SK-N-SH treated with all-trans-retinoic acid at 6 μM for 48 hours (cell line): ENCODE results near the gene REN.

Experiments
- ATAC-seq: fragments of 200-7000 bp; cut with Tn5 transposase; 3 replicates; pipeline ENCODE4 v1.9.1; 2020; ENCODE audit warnings: mild to moderate bottlenecking, moderate library complexity
- BACH2 ChIP-seq: fragments of 250-450 bp; sonication (Bioruptor Pico); IDR thresholded peaks from 2 replicates; pipeline ENCODE4 v1.9.0; 2021; ENCODE audit warnings: mild to moderate bottlenecking, borderline replicate concordance
- CSDC2 ChIP-seq: fragments of 250-450 bp; sonication (Bioruptor Pico); IDR thresholded peaks from 2 replicates; pipeline ENCODE4 v1.5.0; 2020; ENCODE audit warnings: mild to moderate bottlenecking, moderate library complexity
- GLIS3 ChIP-seq: fragments of 250-450 bp; sonication (Bioruptor Pico); IDR thresholded peaks from 2 replicates; pipeline ENCODE4 v1.5.0; 2020; ENCODE audit warnings: mild to moderate bottlenecking, moderate library complexity
- ISL1 ChIP-seq: fragments of 250-450 bp; sonication (Bioruptor Pico); IDR thresholded peaks from 2 replicates; pipeline ENCODE4 v2.1.2; 2022; ENCODE audit warnings: mild to moderate bottlenecking, moderate library complexity
- OSR1 ChIP-seq: fragments of 250-450 bp; sonication (Bioruptor Pico); IDR thresholded peaks from 2 replicates; pipeline ENCODE4 v1.8.0; 2022; ENCODE audit warnings: moderate library complexity, mild to moderate bottlenecking, inconsistent platforms
- PPARA ChIP-seq: fragments of 250-450 bp; sonication (Bioruptor Pico); IDR thresholded peaks from 2 replicates; pipeline ENCODE4 v1.5.0; 2020; ENCODE audit warnings: mild to moderate bottlenecking, borderline replicate concordance
- RARB ChIP-seq: fragments of 250-450 bp; sonication (Bioruptor Pico); IDR thresholded peaks from 2 replicates; pipeline ENCODE4 v1.8.0; 2021; ENCODE audit warnings: mild to moderate bottlenecking, moderate library complexity
- SNAI2 ChIP-seq: fragments of 250-450 bp; sonication (Bioruptor Pico); IDR thresholded peaks from 2 replicates; pipeline ENCODE4 v1.5.0; 2020; ENCODE audit warnings: mild to moderate bottlenecking, moderate library complexity
- TCF4 ChIP-seq: fragments of 250-450 bp; sonication (Bioruptor Pico); IDR thresholded peaks from 2 replicates; pipeline ENCODE4 v1.8.0; 2021; ENCODE audit warnings: mild to moderate bottlenecking, moderate library complexity, borderline replicate concordance
- TOX ChIP-seq: fragments of 250-450 bp; sonication (Bioruptor Pico); IDR thresholded peaks from 2 replicates; pipeline ENCODE4 v1.8.0; 2021; ENCODE audit warnings: mild to moderate bottlenecking, moderate library complexity, borderline replicate concordance
- ZFP3 ChIP-seq: fragments of 250-450 bp; sonication (Bioruptor Pico); IDR thresholded peaks from 2 replicates; pipeline ENCODE4 v1.5.0; 2020; ENCODE audit warnings: mild to moderate bottlenecking, moderate library complexity
- ZFP30 ChIP-seq: fragments of 450-650 bp; formaldehyde crosslinking; IDR thresholded peaks from 2 replicates; pipeline ENCODE4 v1.5.0; 2022; ENCODE audit warnings: mild to moderate bottlenecking, moderate library complexity
- ZNF565 ChIP-seq: fragments of 450-650 bp; formaldehyde crosslinking; conservative IDR thresholded peaks from 2 replicates; pipeline ENCODE4 v1.5.0; 2020; ENCODE audit warnings: low read depth, mild to moderate bottlenecking, moderate library complexity
- ZNF70 ChIP-seq: fragments of 450-650 bp; formaldehyde crosslinking; IDR thresholded peaks from 2 replicates; pipeline ENCODE4 v1.5.0; 2020; ENCODE audit warnings: mild to moderate bottlenecking, moderate library complexity
- ZNF8 ChIP-seq: fragments of 450-650 bp; formaldehyde crosslinking; IDR thresholded peaks from 2 replicates; pipeline ENCODE4 v1.5.0; 2020; ENCODE audit warnings: mild to moderate bottlenecking, moderate library complexity
- TF ChIP-seq, protein P1 (sequence below): fragments of 250-450 bp; sonication (Bioruptor Pico); IDR thresholded peaks from 2 replicates; pipeline ENCODE4 v1.5.1; 2021; ENCODE audit warnings: mild to moderate bottlenecking, moderate library complexity
- TF ChIP-seq, protein P2 (sequence below): fragments of 250-450 bp; sonication (Bioruptor Pico); IDR thresholded peaks from 2 replicates; pipeline ENCODE4 v1.5.1; 2020; ENCODE audit warnings: low read depth, mild to moderate bottlenecking, moderate library complexity
- TF ChIP-seq, protein P3 (sequence below): fragments of 250-450 bp; sonication (Bioruptor Pico); IDR thresholded peaks from 2 replicates; pipeline ENCODE4 v1.5.0; 2020; ENCODE audit warnings: mild to moderate bottlenecking, moderate library complexity
- TF ChIP-seq, protein P4 (sequence below): fragments of 250-450 bp; sonication (Bioruptor Pico); IDR thresholded peaks from 2 replicates; pipeline ENCODE4 v1.8.0; 2020; ENCODE audit warnings: mild to moderate bottlenecking, moderate library complexity, borderline replicate concordance
- TF ChIP-seq, protein P5 (sequence below): fragments of 250-450 bp; sonication (Bioruptor Pico); IDR thresholded peaks from 2 replicates; pipeline ENCODE4 v1.8.0; 2021; ENCODE audit warnings: low read depth, mild to moderate bottlenecking, moderate library complexity, borderline replicate concordance

The REN gene

DNA sequence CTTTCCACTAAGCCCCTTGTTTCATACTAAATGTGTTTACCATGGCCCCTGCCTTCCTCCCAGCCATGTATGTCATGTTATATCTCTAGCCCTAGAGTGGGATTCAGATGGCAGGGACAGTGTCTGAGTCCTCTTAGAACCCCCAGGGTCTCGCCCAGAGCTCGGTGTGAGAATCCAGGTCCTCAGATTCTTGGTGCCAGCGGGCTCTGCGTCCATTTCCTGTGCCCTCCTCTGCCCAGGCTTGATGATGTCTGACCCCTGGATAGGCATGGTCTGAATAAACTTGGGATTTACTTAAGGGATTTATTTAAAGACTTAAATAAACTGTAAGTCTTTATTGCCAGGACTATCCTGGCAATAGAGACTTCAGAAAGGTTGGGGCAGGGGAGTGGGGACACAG lies 36.3 kb upstream of the REN start:
- TF ChIP-seq CSDC2 (CRISPR knock-in tag) (no peak), TOX (CRISPR knock-in tag) (no peak), BACH2 (CRISPR knock-in tag) (no peak), RARB (CRISPR knock-in tag) (no peak), ISL1 (CRISPR knock-in tag) (no peak), ZNF8 (CRISPR knock-in tag) (no peak), GLIS3 (no peak), PPARA (CRISPR knock-in tag) (no peak), OSR1 (no peak)
- no peak for ATAC-seq

DNA sequence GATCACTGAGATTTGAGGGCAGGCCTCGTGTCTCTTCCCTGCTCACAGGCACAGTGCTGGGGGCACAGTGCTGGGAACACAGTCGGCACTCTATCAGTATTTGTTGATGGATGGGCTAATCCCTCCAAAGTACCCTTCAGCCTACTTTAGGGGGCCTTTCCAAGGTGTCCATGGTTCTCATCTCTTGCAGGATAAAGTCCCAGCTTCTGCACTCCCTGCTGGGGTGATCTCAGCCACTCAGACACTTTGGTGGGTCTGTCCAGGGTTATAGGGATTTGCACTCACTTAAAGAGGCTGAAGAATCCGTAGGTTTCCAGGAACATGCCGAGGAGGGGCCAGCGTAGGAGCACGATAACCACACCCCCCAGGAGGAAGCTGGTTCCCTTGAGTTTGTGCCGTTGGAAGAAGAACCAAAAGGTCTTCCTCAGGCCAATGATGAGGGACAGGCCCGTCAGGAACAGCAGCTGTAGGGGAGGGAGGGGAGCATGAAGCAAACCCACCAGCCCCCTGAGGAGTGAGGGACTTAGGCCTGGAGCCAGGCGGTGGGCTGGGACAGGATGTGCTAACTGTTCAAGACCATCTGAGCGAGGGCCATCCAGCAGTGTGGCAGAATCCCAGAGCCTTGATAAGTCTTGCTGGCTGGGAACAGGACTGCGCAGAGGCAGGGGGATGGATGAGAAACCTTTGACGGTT lies 35.4 kb upstream of the REN start:
- ATAC-seq: no peak
- TF ChIP-seq ZFP3 (CRISPR knock-in tag): no peak
- TF ChIP-seq, protein P1, sequence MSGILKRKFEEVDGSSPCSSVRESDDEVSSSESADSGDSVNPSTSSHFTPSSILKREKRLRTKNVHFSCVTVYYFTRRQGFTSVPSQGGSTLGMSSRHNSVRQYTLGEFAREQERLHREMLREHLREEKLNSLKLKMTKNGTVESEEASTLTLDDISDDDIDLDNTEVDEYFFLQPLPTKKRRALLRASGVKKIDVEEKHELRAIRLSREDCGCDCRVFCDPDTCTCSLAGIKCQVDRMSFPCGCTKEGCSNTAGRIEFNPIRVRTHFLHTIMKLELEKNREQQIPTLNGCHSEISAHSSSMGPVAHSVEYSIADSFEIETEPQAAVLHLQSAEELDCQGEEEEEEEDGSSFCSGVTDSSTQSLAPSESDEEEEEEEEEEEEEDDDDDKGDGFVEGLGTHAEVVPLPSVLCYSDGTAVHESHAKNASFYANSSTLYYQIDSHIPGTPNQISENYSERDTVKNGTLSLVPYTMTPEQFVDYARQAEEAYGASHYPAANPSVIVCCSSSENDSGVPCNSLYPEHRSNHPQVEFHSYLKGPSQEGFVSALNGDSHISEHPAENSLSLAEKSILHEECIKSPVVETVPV (CRISPR knock-in tag): no peak
- no peak for TF ChIP-seq SNAI2 (CRISPR knock-in tag)
- TF ChIP-seq ZNF565: no peak
- TF ChIP-seq PPARA (CRISPR knock-in tag): no peak
- no peak for TF ChIP-seq CSDC2 (CRISPR knock-in tag)
- no peak for TF ChIP-seq BACH2 (CRISPR knock-in tag)
- TF ChIP-seq, protein P2, sequence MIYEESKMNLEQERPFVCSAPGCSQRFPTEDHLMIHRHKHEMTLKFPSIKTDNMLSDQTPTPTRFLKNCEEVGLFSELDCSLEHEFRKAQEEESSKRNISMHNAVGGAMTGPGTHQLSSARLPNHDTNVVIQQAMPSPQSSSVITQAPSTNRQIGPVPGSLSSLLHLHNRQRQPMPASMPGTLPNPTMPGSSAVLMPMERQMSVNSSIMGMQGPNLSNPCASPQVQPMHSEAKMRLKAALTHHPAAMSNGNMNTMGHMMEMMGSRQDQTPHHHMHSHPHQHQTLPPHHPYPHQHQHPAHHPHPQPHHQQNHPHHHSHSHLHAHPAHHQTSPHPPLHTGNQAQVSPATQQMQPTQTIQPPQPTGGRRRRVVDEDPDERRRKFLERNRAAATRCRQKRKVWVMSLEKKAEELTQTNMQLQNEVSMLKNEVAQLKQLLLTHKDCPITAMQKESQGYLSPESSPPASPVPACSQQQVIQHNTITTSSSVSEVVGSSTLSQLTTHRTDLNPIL: no peak
- TF ChIP-seq, protein P3, sequence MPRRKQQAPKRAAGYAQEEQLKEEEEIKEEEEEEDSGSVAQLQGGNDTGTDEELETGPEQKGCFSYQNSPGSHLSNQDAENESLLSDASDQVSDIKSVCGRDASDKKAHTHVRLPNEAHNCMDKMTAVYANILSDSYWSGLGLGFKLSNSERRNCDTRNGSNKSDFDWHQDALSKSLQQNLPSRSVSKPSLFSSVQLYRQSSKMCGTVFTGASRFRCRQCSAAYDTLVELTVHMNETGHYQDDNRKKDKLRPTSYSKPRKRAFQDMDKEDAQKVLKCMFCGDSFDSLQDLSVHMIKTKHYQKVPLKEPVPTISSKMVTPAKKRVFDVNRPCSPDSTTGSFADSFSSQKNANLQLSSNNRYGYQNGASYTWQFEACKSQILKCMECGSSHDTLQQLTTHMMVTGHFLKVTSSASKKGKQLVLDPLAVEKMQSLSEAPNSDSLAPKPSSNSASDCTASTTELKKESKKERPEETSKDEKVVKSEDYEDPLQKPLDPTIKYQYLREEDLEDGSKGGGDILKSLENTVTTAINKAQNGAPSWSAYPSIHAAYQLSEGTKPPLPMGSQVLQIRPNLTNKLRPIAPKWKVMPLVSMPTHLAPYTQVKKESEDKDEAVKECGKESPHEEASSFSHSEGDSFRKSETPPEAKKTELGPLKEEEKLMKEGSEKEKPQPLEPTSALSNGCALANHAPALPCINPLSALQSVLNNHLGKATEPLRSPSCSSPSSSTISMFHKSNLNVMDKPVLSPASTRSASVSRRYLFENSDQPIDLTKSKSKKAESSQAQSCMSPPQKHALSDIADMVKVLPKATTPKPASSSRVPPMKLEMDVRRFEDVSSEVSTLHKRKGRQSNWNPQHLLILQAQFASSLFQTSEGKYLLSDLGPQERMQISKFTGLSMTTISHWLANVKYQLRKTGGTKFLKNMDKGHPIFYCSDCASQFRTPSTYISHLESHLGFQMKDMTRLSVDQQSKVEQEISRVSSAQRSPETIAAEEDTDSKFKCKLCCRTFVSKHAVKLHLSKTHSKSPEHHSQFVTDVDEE (CRISPR knock-in tag): no peak
- TF ChIP-seq, protein P4, sequence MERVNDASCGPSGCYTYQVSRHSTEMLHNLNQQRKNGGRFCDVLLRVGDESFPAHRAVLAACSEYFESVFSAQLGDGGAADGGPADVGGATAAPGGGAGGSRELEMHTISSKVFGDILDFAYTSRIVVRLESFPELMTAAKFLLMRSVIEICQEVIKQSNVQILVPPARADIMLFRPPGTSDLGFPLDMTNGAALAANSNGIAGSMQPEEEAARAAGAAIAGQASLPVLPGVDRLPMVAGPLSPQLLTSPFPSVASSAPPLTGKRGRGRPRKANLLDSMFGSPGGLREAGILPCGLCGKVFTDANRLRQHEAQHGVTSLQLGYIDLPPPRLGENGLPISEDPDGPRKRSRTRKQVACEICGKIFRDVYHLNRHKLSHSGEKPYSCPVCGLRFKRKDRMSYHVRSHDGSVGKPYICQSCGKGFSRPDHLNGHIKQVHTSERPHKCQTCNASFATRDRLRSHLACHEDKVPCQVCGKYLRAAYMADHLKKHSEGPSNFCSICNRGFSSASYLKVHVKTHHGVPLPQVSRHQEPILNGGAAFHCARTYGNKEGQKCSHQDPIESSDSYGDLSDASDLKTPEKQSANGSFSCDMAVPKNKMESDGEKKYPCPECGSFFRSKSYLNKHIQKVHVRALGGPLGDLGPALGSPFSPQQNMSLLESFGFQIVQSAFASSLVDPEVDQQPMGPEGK: no peak
- no peak for TF ChIP-seq TOX (CRISPR knock-in tag)
- TF ChIP-seq TCF4 (CRISPR knock-in tag): no peak
- TF ChIP-seq, protein P5, sequence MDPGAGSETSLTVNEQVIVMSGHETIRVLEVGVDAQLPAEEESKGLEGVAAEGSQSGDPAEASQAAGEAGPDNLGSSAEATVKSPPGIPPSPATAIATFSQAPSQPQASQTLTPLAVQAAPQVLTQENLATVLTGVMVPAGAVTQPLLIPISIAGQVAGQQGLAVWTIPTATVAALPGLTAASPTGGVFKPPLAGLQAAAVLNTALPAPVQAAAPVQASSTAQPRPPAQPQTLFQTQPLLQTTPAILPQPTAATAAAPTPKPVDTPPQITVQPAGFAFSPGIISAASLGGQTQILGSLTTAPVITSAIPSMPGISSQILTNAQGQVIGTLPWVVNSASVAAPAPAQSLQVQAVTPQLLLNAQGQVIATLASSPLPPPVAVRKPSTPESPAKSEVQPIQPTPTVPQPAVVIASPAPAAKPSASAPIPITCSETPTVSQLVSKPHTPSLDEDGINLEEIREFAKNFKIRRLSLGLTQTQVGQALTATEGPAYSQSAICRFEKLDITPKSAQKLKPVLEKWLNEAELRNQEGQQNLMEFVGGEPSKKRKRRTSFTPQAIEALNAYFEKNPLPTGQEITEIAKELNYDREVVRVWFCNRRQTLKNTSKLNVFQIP (CRISPR knock-in tag): no peak
- no peak for TF ChIP-seq ZNF8 (CRISPR knock-in tag)
- TF ChIP-seq RARB (CRISPR knock-in tag): no peak
- TF ChIP-seq ISL1 (CRISPR knock-in tag): no peak

DNA sequence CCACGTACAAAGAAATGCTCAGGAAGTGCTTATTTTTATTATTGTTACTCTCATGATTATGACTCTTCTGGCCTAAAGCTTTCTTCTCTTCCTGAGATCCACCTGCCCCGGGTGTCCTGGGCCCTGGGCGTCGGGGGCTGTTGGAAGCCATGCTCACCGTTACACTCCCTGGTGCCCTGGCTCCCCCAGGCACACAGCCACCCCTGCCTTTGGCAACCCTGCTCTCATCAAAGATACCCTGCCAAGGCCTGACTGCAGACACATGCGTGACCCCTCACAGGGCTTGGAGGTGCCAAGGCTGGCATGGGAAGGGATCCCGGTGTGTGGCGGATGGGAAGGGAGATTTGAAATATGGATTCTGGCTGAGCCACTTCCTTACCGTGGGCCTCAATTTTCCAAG lies 33.4 kb upstream of the REN start:
- ATAC-seq: no peak
- TF ChIP-seq, protein P1 (CRISPR knock-in tag): no peak
- TF ChIP-seq RARB (CRISPR knock-in tag) (no peak), OSR1 (no peak), CSDC2 (CRISPR knock-in tag) (no peak), SNAI2 (CRISPR knock-in tag) (no peak), ISL1 (CRISPR knock-in tag) (no peak), ZFP30 (CRISPR knock-in tag) (no peak), BACH2 (CRISPR knock-in tag) (no peak), ZNF565 (no peak), TOX (CRISPR knock-in tag) (no peak), ZNF8 (CRISPR knock-in tag) (no peak), ZNF70 (no peak), ZFP3 (CRISPR knock-in tag) (no peak)
- TF ChIP-seq, protein P5 (CRISPR knock-in tag): no peak
- TF ChIP-seq, protein P2: no peak
- TF ChIP-seq, all 23 proteins: peak for 0
